GM12892 (cell line): Measurements from ENCODE around the gene SYNJ2.

Experiments
- DNase-seq: peaks from one replicate; pipeline ENCODE4 v3.0.0; 2011; ENCODE audit not compliant: insufficient read length
- FAIRE-seq: peaks from 2 replicates; lab custom pipeline; 2011; peaks lifted over from hg19 to GRCh38; lab: Jason Lieb, UNC
- POLR2A ChIP-seq: IDR thresholded peaks from 2 replicates; pipeline ENCODE4 v1.6.1; 2011; ENCODE audit warnings: low read depth, low read length, control low read depth
- POLR2AphosphoS5 ChIP-seq: IDR thresholded peaks from 2 replicates; pipeline ENCODE4 v1.6.1; 2011; ENCODE audit warnings: low read depth, low read length, control low read depth
- TAF1 ChIP-seq: IDR thresholded peaks from 2 replicates; pipeline ENCODE4 v1.6.1; 2011; ENCODE audit warnings: low read depth, mild to moderate bottlenecking, control low read depth, low read length, borderline replicate concordance

SYNJ2 gene

DNA sequence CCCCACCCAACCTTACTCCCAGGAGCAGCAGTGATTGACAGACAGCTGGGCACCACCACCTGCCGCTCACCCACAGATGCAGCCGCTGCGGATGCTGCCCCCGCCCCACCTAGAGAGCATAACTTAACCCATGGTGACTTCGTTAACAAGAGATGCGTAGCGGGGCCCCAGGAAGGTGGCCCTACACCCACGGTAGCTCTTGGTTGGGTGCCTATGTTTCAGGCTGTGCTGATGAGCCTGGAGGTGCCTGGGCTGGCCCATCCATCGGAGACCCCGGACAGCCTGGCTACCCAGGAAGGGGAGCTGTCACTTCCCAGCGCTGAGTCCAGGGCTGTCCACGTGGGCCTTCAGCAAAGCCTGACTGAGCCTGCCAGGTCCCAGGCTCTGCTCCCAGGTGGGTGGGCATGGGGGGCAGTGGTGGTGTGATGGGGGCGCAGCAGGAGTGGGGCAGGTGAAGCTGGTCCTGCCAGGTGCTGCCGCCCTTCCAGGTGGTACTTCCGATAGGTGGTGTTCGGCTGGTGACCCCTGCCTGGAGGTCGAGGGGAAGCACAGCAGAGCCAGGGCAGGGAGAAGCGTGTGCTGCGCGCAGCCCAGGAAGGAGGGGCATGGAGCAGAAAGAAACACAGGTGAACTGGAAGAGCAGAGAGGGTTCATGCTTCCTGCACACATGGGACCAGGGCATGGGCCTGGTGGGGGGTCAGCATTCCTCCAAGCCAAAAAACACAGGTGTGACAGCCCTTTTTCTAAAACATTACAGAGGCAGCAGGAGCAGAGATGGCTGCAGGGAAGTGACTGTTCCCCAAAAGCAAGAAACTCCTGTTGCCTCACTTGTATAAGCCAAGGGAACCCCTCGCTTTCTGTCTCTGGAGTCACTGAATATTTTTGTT, 56.9 kb downstream of the SYNJ2 start:
- DNase-seq, result no peak
- FAIRE-seq, result no peak
- TF ChIP-seq TAF1, result no peak

DNA sequence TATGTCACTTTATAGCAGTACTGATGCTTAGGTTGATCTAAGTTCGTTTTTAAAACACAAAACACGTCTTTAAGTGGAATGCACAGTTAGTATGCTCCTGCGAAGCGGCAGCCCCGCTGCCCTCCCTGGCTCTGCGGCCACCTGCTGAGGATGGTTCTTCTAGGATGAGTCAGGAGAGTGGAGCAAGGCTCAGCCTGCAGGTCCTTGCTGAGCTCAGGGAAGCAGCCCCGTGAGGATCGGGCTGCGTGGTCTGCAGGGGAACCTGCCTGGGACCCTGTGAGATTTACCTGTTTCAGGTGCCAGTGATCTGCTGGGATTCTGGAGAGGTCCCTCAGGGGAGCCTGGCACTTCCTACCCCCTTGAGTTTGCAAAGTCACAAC, 57.5 kb downstream of the SYNJ2 start:
- FAIRE-seq (no peak), DNase-seq (no peak)
- TF ChIP-seq POLR2AphosphoS5 (no peak), POLR2A (no peak), TAF1 (no peak)

DNA sequence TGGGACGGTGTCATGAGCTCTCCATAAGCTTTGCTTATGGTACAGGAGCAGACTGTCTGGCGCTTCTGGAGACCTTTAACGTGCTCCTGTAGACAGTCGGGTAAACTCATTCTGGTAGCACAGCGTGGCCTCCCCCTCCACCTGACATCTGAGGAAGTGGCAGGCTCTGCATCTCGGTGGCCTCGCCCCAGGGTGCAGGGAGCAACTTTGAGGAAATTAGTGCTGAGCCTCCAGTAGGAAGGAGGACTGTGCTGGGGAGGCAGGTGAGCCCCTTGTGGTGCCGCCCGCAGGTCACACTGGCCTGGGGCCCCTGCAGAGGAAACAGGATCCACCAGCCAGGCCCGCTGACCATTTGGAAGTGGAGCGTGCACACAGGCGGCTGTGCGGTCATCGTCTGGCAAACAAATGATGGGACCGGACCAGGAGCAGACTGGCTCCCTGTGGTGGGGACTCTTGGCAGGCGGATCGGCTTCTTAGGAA, 57.9 kb downstream of the SYNJ2 start:
- TF ChIP-seq POLR2A, result no peak
- no peak for TF ChIP-seq POLR2AphosphoS5
- TF ChIP-seq TAF1, result no peak
- FAIRE-seq, result peak; percentile 33
- no peak for DNase-seq

DNA sequence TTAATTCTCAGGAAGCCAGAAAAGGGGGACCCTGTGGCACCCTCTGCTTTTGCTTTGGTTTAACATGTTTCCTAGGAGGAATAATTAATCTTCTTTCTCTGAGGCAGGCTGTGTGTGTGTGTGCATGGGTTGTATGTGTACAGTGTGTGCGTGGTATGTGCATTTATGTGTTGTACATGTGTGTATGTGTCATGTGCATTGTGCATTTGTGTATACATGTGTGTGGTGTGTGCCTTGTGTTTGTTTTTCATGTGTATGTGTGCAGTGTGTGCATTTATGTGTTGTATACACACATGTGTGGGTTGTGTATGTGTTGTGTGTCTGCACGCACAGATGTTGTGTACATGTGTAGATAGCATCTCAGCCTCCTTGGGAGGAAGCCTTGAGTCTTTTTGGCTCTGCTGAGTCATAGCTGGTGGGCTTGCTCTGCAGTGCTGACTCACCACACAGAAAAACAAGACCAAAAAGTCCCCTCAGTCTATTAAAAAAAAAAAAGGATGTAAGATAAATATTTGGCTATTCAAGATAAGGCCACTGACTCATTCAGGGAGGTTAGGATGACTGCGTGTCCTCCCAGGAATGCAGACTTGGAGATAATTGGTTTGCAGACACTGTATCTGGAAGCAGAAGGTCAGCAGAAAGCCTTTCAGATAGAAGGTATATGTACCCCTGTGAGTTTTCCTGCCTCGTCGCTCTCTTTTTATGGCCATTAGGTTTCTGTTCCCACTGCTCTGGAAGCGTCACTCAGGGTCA, 58.6 kb downstream of the SYNJ2 start:
- DNase-seq, result no peak
- peak; percentile 30 for FAIRE-seq
- TF ChIP-seq TAF1, result no peak
- no peak for TF ChIP-seq POLR2A
- no peak for TF ChIP-seq POLR2AphosphoS5

DNA sequence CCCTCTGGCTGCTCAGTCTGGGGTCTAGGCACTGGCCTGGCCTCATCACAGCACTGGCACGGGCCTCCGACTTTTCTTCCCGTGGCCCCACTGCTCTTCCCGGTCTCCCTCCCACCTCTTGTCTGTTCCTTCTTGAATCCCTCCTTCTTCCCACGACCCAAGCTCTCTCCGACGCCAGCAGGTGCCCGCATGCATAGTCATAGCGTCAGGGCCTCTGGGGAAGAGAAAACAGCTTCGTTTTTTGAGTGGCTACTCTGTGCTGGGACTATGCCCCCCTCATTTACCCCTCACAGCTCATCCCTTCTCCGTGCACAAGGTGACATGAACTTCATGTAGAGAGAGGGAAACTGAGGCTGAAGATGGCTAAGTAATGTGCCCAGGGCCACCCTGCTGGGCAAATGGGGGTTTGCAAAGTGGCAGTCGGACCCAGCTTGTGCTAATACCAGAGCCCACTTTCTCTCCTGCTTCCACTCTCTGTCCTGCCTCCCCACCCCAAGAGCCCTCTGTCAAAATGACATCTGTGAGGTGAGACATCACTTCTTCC, 59.2 kb downstream of the SYNJ2 start:
- no peak for FAIRE-seq
- TF ChIP-seq POLR2A (no peak), POLR2AphosphoS5 (no peak), TAF1 (no peak)

DNA sequence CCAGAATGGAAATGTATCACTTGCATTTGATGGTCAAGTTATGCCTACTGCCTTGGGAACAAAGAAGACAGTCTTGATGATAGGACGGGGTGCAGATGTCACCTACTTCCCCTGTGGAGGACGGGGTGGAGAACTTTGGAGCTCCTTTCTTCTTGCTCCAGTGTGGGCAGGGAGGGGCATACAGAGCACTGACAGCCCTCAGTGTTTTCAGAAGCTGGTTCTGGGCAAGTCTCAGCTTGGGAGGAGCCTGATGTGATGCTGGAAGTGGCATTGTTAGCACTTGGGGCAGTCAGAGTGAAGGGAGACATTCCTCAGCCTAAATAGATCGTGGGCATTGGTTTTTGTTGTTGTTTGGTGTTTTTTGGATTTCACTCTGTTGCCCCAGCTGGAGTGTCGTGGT, 59.7 kb downstream of the SYNJ2 start:
- FAIRE-seq (no peak), DNase-seq (no peak)
- TF ChIP-seq POLR2AphosphoS5, result no peak
- no peak for TF ChIP-seq TAF1
- TF ChIP-seq POLR2A, result no peak

More for the DNA sequence above, 59.2 kb downstream of the SYNJ2 start:
- DNase-seq, result no peak

DNA sequence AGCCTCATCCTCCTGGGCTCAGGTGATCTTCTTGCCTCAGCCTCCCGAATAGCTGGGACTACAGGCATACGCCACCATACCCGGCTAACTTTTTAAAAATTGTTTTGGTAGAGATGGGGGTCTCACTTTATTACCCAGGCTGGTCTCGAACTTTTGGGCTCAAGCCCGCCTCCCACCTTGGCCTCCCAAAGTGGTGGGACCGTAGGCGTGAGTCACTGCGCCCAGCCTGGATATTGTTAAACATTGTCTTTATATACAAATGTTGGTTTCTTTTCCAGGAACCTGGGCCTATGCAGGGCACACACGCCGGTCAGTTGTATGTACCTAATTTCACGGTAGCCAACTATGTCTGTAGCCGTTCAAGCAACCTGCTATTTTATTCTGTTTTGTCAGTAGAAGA, 60.1 kb downstream of the SYNJ2 start:
- FAIRE-seq (no peak), DNase-seq (no peak)
- no peak for TF ChIP-seq POLR2A
- TF ChIP-seq POLR2AphosphoS5, result no peak
- TF ChIP-seq TAF1, result no peak

DNA sequence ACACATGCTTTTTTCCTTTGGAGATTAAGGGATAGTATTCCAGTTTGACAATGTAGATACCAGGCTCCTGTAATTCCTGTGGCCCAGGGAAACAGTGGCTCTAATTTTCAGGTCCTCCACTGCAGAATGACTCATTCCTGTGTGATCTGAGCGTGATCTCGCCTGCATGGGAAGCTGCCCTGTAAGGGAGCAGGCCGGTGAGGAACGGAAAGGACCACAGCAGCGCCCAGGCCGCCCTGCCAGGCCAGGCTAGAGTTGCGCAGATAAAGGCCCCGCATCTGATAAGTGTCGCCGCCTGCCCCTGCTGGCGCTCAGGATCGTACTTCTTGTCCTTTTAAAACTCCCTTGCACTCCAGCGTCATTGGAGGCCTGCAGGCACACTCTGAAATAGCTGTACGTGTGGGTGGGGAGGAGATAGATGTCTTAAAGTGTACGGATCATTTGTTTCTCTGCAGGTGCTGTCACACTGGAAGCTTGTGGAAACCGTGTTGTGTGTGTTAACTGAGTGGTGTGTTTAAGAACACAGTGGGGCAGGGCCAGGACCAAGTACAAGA, 60.7 kb downstream of the SYNJ2 start:
- FAIRE-seq, result no peak
- no peak for TF ChIP-seq TAF1
- no peak for TF ChIP-seq POLR2A
- no peak for TF ChIP-seq POLR2AphosphoS5
- DNase-seq, result no peak

DNA sequence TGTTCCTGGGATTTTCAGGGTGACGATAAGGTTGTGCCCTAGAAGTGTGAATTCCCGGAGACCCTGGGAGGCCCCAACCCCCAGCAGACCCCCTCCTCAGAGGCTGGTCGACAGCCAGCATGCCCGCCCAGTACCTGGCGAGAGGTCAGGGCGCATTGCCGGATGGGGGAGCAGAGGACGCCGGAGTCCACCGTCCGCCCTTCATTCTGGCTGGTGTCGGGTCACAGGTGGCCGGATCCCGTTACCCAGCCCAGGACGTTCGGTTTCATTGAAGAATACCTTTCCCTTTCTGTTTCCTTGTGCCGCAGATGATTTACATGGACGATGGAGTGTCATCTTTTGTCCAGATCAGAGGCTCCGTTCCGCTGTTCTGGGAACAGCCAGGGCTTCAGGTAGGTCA, 61.3 kb downstream of the SYNJ2 start:
- TF ChIP-seq POLR2AphosphoS5 (no peak), POLR2A (no peak)
- FAIRE-seq (no peak), DNase-seq (no peak)

DNA sequence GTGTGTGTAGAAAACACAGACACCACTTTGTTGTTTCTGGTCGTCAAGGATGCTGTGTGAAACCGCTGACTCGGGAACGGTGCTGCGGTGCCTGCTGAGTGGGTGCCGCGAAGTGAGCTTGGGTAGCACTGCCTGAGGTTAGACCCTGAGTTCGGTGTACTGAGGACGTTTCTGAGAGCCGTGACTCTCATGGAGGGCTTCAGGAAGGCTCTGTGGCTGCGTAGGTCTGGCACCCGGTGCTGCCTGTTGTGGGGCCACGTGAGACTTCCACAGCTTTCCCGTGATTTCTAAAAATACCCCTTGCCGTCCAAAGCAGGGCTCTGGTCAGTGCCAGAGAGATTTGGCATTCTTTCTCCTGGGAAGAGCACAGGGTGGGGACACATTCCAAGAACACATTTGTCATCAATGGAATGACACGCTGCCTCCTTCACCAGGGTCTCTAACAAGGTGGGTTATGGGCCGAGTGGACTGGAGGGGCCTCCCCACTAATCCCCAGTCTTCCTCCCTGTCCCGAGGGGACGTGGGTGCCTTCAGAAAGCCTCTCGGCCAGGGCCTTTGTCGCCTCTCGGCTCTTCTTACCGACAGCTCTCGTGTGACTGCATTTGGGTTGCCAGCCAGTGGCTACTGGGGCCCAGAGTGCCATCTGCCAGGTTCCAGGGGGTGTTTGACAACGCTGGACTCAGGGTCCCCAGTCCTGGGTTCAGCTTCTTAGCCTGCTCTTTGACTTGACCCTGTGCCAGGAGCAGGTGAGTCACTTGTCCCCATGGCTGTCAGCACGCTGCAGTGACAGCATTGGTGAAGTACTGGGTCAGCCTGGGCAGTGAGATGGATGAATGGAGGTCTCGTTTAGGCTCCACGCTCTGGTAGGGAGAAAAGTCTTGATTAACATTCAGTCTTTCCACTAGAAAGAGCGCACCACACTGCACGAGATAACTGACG, 62.2 kb downstream of the SYNJ2 start:
- FAIRE-seq (no peak), DNase-seq (no peak)
- TF ChIP-seq POLR2A, result no peak
- no peak for TF ChIP-seq TAF1
- TF ChIP-seq POLR2AphosphoS5, result no peak
